Neural cell (in vitro differentiated cells): ENCODE data around the gene HS1BP3. TPM values are rescaled to one million over a fixed set of nuclear protein-coding genes. Genes with fewer than 3 reads are reported as not detected.

ENCODE experiments used
- H2AFZ ChIP-seq: fragments of 200-600, 300-800 bp; sonication (generic), shearing (Covaris generic); 2 replicates; pipeline ENCODE4 v1.6.0; 2014; ENCODE audit warnings: low read depth, mild to moderate bottlenecking, antibody characterized with exemption, low read length, moderate library complexity
- H3F3A ChIP-seq: fragments of 200-600 bp; shearing (Covaris generic); 2 replicates; pipeline ENCODE4 v1.6.1; 2016; ENCODE audit warnings: mild to moderate bottlenecking, moderate library complexity, mixed read lengths, antibody characterized with exemption, low read length; ENCODE audit not compliant: insufficient read depth, poor library complexity, severe bottlenecking
- H3K27ac ChIP-seq: fragments of 200-600, 300-800 bp; sonication (generic), shearing (Covaris generic); 2 replicates; pipeline ENCODE4 v1.5.1; 2014; ENCODE audit warnings: mild to moderate bottlenecking, low read length, moderate library complexity
- H3K27me3 ChIP-seq: fragments of 300-800, 200-600 bp; sonication (generic), shearing (Covaris generic); 2 replicates; pipeline ENCODE4 v1.6.0; 2014; ENCODE audit warnings: mild to moderate bottlenecking, low read depth, low read length, moderate library complexity; ENCODE audit not compliant: insufficient read depth
- H3K36me3 ChIP-seq: fragments of 300-800, 200-600 bp; sonication (generic), shearing (Covaris generic); 2 replicates; pipeline ENCODE4 v1.5.1; 2014; ENCODE audit warnings: mild to moderate bottlenecking, antibody characterized with exemption, low read length, moderate library complexity; ENCODE audit not compliant: insufficient read depth
- H3K4me2 ChIP-seq: fragments of 300-800, 200-600 bp; sonication (generic), shearing (Covaris generic); 2 replicates; pipeline ENCODE4 v1.6.0; 2014; ENCODE audit warnings: mild to moderate bottlenecking, low read length
- H3K4me3 ChIP-seq: fragments of 300-800, 200-600 bp; sonication (generic), shearing (Covaris generic); 2 replicates; pipeline ENCODE4 v1.5.1; 2014; ENCODE audit warnings: mild to moderate bottlenecking, low read length, moderate library complexity
- H3K79me2 ChIP-seq: fragments of 200-600 bp; shearing (Covaris generic); replicated peaks from 2 replicates; pipeline ENCODE4 v1.6.0; 2014; ENCODE audit warnings: mild to moderate bottlenecking, low read length, moderate library complexity; ENCODE audit not compliant: insufficient read depth
- H3K9ac ChIP-seq: fragments of 300-800, 200-600 bp; sonication (generic), shearing (Covaris generic); 2 replicates; pipeline ENCODE4 v1.6.1; 2016; ENCODE audit warnings: mild to moderate bottlenecking, low read length, mixed read lengths
- H3K9me2 ChIP-seq: fragments of 200-600 bp; shearing (Covaris generic); 2 replicates; pipeline ENCODE4 v1.6.1; 2016; ENCODE audit warnings: mild to moderate bottlenecking, low read length, mixed read lengths; ENCODE audit not compliant: insufficient read depth
- H3K9me3 ChIP-seq: fragments of 200-600, 300-800 bp; sonication (generic), shearing (Covaris generic); 2 replicates; pipeline ENCODE4 v1.6.1; 2016; ENCODE audit warnings: mild to moderate bottlenecking, mixed run types, low read length, moderate library complexity, mixed read lengths
- H4K20me1 ChIP-seq: fragments of 200-600 bp; shearing (Covaris generic); 2 replicates; pipeline ENCODE4 v1.6.1; 2016; ENCODE audit warnings: mild to moderate bottlenecking, mixed run types; ENCODE audit not compliant: insufficient read depth
- CTCF ChIP-seq: fragments of 450-650 bp; IDR thresholded peaks from 2 replicates; pipeline ENCODE4 v1.5.1; 2014; ENCODE audit warnings: antibody characterized with exemption, mild to moderate bottlenecking, moderate library complexity; ENCODE audit not compliant: poor library complexity, severe bottlenecking
- EP300 ChIP-seq: fragments of 450-650 bp; conservative IDR thresholded peaks from 2 replicates; pipeline ENCODE4 v1.6.1; 2014; ENCODE audit warnings: antibody characterized with exemption, mild to moderate bottlenecking, moderate library complexity; ENCODE audit not compliant: poor library complexity, severe bottlenecking
- EZH2 ChIP-seq: fragments of 200-600, 300-800 bp; shearing (Covaris generic), sonication (generic); IDR thresholded peaks from 2 replicates; pipeline ENCODE4 v1.6.1; 2014; ENCODE audit warnings: antibody characterized with exemption, low read length, borderline replicate concordance, mild to moderate bottlenecking; ENCODE audit not compliant: insufficient read depth, poor library complexity, severe bottlenecking
- MXI1 ChIP-seq: fragments of 450-650 bp; conservative IDR thresholded peaks from 2 replicates; pipeline ENCODE4 v1.6.1; 2014; ENCODE audit warnings: antibody characterized with exemption, mild to moderate bottlenecking; ENCODE audit not compliant: poor library complexity, severe bottlenecking
- POLR2AphosphoS5 ChIP-seq: IDR thresholded peaks from 2 replicates; pipeline ENCODE4 v1.6.1; 2012
- RAD21 ChIP-seq: fragments of 450-650 bp; conservative IDR thresholded peaks from 2 replicates; pipeline ENCODE4 v1.6.1; 2014; ENCODE audit warnings: antibody characterized with exemption, mild to moderate bottlenecking, moderate library complexity
- REST ChIP-seq: IDR thresholded peaks from 2 replicates; pipeline ENCODE4 v1.6.1; 2012; ENCODE audit warnings: borderline replicate concordance
- SMC3 ChIP-seq: fragments of 450-650 bp; conservative IDR thresholded peaks from 2 replicates; pipeline ENCODE4 v1.6.1; 2014; ENCODE audit warnings: antibody characterized with exemption, mild to moderate bottlenecking, moderate library complexity; ENCODE audit not compliant: poor library complexity
- TAF1 ChIP-seq: IDR thresholded peaks from 2 replicates; pipeline ENCODE4 v1.6.1; 2012; ENCODE audit warnings: low read depth
- polyA plus RNA-seq: library from polyadenylated mRNA; depleted of rRNA; stranded (reverse); fragments of >200 nt; gene quantifications from 2 replicates; pipeline ENCODE4 v1.2.3, GENCODE V29; 2014

Gene HS1BP3
- polyA plus RNA-seq, 1 donor from 2014 or later: 8.9 TPM

- no peaks in the 10 kb centered on the region for H3K36me3 ChIP-seq
- TF ChIP-seq RAD21: no peak
- no peak for TF ChIP-seq EP300
- no peak for TF ChIP-seq MXI1
- TF ChIP-seq SMC3: no peak
- no peak for TF ChIP-seq TAF1
- no peak for TF ChIP-seq POLR2AphosphoS5
- no peak for TF ChIP-seq REST
- no peak for TF ChIP-seq EZH2
- H3K79me2 ChIP-seq: no peaks in the 10 kb centered on the region
- no peak overlapping the region for H3K27ac ChIP-seq
- no peaks in the 10 kb centered on the region for H3K9me2 ChIP-seq
- H4K20me1 ChIP-seq: no peaks in the 10 kb centered on the region
- no peak overlapping the region for H3K4me2 ChIP-seq
- no peak overlapping the region for H3K4me3 ChIP-seq
- H3K9me3 ChIP-seq: no peaks in the 10 kb centered on the region
- no peak overlapping the region for H3K9ac ChIP-seq
- H3F3A ChIP-seq: no peaks in the 10 kb centered on the region
- H2AFZ ChIP-seq: no peak overlapping the region
- peaks cover 17% of the 10 kb centered on the region for H3K27me3 ChIP-seq
Measured at GRCh38 chr2:20656561-20656960, 5.7 kb upstream of the HS1BP3 start.

GRCh38 chr2:20654535-20654813 is 3.6 kb upstream of the HS1BP3 start:
- Histone ChIP-seq H2AFZ (no peak overlapping the region), H3K9me3 (no peaks in the 10 kb centered on the region), H3F3A (no peaks in the 10 kb centered on the region), H3K9me2 (no peaks in the 10 kb centered on the region), H3K27me3 (peaks cover 4% of the 10 kb centered on the region), H3K9ac (no peak overlapping the region), H3K36me3 (no peaks in the 10 kb centered on the region), H4K20me1 (no peaks in the 10 kb centered on the region), H3K27ac (no peak overlapping the region), H3K4me2 (no peak overlapping the region), H3K79me2 (no peaks in the 10 kb centered on the region), H3K4me3 (no peak overlapping the region)
- TF ChIP-seq REST: no peak
- no peak for TF ChIP-seq SMC3
- TF ChIP-seq CTCF: no peak
- TF ChIP-seq TAF1: no peak
- TF ChIP-seq MXI1: no peak
- no peak for TF ChIP-seq RAD21
- TF ChIP-seq EP300: no peak
- no peak for TF ChIP-seq POLR2AphosphoS5
- TF ChIP-seq EZH2: no peak
